Activated effector memory CD4-positive, alpha-beta T cell treated with Interleukin-2 at 50 U/mL for 16 hours (primary cell): ENCODE data around the gene DNAI2.

Experiments used
- DNase-seq: peaks from one replicate; pipeline ENCODE4 v3.0.0-alpha.2; 2020

The DNAI2 gene

DNA sequence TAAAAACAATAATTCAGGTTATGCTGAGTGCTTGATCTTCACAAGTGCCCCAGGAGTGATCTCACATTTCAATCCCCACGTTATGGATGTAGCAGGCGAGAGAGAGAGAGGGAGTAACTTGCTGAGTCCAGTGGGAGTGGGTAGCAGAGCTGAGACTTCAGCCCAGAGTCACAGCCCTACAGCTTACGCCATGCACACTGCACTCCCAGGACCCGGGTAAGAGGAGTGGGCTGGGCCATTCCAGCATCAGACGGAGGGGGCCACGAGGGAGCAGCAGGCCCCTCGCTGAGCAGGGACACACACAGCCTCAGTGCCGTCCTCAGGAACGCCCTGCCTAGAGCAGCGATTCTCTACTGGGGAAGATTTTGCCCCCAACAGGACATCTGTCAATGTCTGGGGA lies 42.2 kb downstream of the DNAI2 start:
- DNase-seq = no peak

DNA sequence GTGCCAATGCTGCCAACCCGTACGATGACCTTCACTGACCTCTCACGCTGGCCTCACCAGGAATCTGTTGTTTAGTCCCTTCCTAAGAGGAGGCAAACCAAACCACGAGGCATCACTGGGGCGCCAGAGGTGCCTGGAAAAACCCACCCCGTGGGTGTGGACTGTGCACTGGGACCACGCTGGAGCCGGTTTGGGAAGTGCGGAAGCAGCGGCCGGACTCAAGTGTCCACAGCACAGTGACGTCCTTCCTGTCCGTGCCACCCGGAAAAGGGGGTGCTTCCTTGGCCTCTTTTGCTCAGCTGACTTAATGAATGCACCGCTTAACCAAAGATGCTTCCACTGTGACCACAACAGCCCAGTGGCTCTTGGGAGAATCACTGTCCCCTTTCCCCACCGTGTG lies 43.0 kb downstream of the DNAI2 start:
- no peak for DNase-seq

DNA sequence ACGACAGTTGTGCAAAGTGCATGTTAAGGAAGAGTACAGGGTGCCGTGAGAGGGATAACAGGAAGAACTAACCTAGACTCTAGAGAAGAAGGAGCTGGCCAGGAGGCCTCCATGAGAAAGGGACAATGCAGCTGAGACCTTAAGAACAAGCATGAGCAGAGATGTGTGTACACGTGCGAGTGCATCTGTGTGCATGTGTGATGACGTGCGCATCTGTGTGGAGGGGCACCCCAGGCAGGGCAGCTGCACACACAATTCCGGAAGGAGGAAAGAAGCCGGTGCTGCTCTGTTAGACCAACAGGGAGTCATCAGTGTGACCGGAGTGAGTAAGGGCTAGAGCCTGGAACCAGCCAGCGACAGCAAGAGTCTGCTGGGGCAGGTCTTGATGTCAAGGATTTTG lies 44.4 kb downstream of the DNAI2 start:
- no peak for DNase-seq

DNA sequence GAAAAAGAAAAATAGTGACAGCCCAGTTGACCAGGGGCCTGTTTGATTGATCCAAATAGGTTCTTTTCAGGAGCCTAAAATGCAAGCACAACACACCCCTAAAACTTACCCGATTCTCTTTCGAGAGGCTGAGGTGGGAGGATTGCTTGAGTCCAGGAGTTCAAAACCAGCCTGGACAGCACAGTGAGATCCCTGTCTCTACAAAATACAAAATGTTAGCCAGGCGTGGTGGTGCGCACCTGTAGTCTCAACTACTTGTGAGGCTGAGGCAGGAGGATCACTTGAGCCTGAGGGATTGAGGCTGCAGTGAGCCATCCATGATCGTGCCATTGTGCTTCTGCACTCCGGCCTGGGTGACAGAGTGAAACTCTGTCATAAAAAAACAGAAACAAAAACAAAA lies 50.5 kb downstream of the DNAI2 start:
- DNase-seq = no peak

DNA sequence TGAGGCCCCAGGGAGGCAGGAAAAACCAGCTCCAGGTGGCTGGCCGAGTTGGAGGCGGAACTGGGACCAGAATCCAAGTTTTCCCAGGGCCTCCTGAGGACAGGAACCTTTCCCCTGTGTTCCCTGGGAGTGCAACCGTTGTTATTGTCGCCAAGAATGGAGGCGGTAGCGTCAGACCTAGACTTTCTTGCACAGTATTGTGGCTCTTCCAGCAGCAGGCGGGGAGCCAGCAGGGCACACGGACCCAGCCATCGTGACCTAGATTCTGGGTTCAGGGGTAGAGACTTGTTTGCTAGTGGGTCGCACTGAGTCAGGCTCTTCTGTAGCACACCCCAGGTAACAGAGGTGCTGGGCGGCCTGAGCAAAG lies 51.3 kb downstream of the DNAI2 start:
- no peak for DNase-seq

DNA sequence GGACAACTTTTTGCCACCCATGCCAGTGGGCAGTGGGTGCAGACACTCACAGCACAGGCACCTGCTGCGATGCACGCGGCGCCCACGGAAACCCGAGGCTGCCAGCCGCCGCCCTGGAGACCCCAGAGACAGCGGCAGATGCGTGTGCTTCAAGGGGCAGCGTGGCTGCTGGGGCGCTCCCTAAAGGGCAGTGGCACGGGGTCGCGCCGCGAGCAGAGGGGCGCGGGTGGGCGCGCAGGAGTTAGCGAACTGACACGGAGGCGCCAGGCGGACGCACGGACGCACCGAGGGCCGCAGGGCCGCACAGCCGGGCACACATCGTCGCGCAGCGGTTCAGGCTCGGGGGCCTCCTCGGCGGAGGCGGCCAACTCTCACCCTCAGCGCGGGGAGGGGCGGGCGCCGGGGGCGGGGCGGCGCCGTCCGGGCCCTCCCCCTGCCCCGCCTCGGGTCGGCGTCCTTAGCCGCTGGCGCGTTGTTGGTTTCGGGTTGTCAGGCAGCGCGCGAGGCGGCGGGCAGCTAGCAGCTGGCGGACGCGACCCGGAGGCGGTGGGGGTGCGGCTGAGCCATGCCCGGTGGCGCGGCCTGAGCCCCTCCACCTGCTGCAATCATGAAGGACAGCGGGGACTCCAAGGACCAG lies 51.8 kb downstream of the DNAI2 start, which contains the start of gene KIF19:
Gene KIF19, plus strand, starts transcription at position 484 of the 637 bp plus-strand sequence. Its CDS starts 124 bp downstream, at position 608.
- peak; percentile 54 for DNase-seq

DNA sequence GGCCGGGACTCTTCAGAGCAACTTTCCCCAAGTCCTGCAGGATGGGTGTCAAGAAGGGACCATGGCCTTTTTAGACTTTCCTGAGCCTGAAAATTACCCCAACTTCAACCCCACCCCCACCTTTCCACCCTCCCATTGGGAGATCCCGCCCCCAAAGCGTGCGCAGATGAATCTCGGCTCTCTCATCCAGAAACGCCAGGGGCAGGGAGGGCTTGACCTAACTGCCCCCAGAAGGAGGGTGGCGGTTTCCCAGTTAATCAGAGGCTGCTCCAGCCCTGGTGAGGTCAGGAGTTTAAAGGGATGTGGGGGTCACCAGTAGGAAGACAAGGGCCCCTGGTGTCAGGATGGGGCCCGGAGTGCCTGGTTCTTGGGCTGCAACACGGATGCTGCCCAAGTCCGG lies 52.5 kb downstream of the DNAI2 start:
- no peak for DNase-seq

DNA sequence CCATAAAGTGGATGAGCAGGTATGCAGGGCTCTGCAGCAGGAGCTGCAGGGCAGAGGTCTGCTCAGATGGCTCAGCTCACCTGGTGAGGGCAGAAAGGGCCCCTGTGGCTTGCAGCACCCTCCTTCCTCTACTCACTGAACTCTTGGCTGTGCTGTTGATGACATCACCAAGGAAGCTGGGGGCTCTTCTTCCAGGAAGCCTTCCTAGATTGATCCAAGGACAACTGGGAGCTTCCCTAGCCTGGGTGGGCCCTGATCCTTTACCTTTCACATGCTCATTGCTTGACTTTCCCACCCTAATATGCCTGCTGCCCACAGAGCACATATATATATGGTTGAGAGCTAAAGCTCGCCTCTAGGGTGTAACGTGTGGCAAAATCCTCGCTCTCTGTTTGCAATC lies 54.5 kb downstream of the DNAI2 start:
- DNase-seq = no peak

DNA sequence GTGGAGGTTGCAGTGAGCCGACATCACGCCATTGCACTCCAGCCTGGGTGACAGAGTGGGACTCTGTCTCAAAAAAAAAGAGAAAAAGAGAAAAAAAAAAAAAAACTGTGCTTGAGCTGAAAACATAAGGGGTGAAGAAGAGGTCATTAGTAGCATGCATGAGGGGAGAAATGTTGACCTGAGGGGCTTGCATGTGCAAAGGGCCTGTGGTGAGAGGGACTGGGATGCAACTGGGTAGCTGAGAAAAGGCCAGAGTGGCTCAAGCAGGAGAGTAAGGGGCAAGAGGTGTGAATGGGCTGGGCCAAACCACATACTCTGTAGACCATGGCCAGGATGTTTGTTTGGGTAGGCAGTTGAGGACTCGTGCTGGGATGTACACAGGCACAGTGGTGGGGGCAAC lies 55.3 kb downstream of the DNAI2 start:
- DNase-seq = no peak

DNA sequence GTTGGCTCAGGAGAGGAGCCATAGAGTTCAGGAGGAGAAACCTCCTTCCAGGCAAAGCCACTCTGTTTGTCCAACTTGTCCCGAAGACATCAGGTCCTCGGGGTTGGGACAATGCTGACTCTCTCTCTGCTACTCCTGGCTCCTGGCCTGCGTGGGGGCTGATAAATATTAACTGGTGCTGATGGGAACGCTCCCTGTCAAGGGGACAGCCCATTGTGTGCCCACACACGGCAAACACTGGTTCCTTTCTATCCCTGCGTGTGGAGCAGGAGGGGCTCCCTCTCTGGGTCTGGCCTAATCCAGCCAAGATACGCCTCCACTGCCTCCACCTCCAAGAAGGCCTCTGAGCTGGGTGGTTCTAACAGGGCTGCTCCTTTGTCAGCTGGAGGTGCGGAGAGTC lies 56.4 kb downstream of the DNAI2 start:
- DNase-seq = no peak

DNA sequence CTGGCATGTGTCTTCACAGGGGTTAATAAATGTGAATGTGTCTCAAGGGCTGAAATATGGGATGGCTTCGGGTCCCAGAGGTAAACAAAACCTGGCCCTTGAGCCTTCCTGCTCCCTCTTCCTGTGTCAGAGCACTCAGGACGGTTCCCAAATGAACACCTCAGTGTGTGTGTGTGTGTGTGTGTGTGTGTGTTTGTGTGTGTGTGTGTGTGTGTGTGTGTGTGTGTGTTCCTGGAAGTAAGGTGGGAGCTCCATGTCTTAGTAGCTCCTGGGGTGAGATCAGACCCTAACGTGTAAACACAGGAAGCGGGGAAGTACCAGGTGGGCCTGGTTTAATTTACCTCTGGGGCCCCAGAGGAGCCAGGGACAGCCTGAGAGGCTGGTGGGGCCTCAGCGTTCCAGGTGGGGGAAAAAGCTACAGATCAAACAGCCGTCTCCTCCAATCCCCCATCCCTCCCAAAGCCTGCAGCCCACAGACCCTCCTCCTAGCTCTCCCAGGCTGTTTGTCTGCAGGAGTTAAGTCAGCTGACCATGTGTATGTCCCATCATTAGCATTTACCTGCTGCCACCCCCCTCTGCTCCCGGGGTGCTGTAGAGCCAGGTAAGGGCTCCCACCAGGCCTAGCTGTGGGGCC lies 58.1 kb downstream of the DNAI2 start:
- DNase-seq = no peak

DNA sequence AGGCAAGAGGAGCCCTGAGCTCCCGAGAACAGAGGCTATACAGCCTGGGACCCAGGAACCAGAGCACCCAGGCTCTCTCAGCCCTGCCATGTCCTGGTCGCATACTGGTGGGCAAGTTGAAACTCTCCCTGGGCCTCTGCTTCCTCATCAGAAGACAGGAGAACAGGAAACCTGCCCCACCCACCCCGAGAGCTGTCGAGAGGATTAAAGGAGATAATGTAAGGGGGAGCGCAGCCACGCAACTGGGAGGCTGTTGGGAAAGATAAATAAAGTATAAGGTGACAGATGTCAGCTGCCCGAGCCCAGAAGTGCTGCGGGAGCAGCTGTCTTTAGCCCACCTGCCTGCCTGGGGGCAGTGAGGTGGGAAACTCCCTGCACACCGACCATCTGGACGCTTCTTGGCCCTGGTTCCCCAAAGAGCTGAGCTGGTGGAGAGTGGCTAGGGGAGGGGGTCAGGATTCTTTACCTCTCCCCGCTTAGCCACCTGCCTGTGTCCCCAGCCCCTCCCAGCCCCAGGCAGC lies 58.8 kb downstream of the DNAI2 start:
- no peak for DNase-seq

DNA sequence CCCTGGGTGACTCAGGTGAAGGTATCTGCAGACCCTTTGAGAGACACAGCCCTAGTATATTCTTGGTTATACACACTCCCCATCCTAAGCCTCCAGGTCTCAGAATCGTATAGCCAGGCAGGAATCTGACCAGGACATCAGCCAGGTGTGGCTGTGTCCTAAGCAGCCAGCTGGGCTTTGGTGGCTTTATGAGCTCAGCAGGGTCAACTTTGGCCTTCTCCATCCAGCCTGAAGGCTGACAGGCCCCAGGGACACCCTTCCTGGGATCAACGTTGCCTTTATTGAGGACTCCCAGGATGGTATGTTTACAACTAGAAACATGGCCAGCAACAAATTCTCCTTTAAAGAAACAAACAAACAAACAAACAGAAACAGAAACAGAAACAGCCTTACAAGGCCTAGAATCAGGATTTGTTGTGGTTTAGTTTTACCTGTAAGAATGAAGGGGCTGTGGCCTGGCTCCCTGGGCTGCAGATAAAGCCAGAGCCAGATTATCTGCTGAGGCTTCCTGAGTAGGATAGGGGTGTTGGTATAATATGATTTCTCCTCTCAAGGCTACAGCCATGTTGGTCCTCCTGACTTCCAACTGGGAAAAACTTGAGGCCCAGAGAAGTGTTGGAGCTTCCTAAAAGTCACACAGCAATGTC lies 60.5 kb downstream of the DNAI2 start:
- DNase-seq = no peak

DNA sequence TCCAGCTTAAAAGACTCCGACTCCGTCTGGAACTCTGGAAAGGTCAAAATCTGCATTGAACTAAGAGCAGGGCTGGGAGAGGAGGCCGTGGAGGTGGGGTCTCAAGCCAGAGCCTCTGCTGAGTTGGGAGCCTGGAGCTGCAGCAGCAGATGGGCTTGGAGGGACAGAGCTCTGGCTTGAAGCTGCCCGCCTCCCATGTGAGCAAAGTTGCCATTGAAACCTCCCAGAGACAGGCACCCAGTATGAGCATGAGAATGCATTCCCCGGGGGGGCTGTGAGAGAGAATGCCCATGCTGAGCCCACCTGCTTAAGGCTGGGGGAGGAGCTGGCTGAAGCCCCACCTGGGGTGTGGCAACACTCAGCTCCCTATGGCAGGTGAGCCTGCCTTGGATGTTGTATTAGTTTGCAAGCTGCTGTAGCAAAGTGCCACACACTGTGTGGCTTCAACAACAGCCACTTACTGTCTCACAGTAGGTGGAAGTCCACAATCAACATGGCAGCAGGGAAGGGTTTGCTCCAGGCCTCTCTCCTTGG lies 61.6 kb downstream of the DNAI2 start:
- no peak for DNase-seq

DNA sequence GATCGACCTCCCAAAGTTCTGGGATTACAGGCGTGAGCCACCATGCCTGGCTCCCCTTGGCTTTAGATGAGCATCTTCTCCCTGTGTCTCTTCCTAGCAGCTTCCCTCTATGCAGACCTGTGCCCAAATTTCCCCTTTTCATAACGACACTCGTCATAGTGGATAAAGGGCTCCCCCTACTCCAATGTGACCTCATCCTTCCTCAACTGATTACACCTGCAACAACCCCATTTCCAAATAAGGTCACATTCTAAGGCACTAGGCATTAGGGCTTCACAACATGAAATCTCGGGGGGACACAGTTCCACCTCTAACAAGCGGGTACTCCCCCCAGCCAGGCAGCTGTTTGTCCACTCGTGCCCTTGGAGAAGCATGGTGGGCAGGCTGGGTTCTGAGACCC lies 62.3 kb downstream of the DNAI2 start:
- no peak for DNase-seq

DNA sequence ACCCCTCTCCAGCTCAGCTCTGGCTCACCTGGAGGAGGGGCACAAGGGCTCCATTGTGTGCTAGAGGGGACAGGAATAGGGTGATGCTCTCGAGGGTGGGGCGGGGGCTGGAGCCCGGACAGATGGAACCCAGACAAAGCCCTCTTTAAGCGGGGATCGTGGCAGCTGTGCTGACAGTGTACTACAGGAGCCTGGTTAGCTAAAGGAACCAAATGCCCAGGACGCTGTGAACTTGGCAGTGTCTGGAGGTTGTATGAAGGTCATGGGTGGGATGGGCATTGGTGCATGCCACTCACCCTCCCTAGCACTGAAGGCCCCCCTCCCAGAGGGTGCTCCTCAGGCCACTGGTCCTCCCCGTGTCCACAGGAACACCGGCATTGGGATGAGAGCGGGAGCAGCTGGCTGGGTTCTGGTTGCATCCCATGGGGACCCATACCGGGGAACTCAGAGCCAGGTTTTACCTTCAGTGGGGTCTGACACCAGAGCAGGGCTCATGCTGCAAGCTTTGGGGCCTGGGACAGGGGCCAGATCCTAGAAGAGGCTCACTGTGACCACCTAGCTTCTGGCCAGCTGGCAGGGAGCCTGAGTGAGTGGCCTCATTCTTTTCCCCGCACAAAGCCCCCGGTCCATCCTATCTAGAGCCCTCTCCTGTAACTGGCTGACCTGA lies 63.9 kb downstream of the DNAI2 start:
- DNase-seq = no peak

DNA sequence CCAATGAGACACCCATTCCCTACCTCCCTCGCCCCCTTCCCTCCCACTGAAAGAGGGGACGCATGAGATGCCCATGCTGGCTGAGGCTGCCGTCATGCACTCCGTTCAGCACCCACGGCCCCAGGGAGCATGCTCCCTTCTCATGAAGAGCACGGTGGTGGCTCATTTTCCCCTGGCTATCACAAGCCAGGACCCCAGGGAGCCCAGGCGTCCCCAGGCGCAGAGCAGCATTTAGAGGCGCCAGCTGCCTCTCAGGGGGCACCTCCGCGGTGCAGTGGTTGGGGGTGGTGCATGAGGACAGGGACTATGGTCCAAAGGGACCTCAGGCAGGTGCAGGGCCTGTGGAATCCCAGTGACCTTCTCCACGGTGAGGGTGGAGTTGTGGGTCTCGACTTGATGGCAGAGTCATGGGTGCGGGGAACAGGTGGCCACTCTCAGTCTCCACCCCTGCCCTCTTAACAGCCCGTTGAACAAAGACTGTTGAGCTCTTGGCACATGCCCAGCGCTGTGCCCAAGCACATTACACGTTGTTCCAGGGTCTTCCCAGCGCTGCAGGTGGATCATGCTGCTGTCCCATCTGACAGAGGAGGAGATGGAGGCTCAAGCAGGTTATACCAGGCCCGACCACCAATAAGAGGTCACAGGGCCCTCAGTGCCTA lies 65.6 kb downstream of the DNAI2 start:
- no peak for DNase-seq

DNA sequence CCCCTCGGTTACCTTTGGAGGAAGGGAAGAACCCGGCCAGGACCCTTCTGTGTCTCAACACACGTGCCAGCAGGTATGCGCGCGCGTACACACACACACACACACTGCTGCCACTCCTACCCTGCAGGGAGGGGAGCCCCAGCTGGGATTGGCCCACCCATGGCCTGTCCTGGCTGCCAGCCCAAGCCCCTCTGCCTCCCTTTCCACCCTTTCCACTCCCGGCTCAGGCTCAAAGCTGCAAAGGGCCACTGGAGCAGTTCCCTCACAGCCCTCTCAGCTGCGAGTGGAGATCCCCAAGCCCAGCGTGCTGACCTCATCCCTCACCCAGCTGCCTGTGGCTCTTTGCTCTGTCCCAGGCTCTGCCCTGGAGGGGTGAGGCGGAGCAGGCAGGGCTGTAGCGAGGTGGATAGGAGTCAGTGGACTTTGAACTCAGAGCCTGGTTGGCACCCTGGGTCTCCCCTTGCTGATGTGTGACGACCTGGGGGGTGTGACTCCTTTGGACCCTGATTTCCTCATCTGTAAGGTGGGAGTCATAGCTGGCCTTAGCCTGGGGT lies 66.5 kb downstream of the DNAI2 start:
- no peak for DNase-seq

DNA sequence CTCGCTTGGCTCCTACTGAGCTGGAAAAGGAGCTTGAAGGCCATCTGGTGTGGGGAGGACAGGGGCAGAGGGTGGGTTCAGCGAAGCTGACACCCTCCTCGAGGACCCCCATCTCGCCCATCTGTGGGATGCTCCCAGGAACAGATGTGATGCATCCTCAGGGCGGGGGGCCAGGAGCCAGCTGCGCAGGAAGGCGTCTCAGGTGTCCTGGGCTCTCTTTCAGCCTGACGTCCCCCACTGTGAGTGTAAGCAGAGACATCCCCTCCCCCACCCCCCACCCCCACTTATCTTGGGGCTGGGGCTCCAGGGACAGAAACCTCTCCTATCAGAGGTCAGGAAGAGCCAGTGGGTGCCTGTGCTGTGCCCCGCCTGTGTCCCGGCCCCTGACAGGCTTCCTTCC lies 68.2 kb downstream of the DNAI2 start:
- no peak for DNase-seq

DNA sequence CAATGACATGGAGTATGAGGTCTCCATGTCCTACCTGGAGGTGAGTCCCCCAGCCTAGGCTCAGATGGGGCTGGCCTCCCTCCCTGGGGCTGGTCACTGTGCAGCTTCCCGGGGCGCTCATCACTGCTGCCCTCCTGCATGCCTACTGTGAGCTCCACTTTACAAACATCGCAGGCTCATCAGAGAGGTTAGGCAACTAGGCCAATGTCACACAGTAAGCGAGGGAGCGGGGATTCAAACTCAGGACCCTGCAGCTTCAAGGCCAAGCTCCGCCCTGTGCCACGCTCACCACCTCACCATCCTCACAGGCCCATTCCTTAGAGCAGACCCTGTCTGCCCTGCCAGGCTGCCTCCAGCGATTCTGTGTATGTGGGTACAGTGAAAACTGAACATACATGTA lies 69.1 kb downstream of the DNAI2 start:
- no peak for DNase-seq

DNA sequence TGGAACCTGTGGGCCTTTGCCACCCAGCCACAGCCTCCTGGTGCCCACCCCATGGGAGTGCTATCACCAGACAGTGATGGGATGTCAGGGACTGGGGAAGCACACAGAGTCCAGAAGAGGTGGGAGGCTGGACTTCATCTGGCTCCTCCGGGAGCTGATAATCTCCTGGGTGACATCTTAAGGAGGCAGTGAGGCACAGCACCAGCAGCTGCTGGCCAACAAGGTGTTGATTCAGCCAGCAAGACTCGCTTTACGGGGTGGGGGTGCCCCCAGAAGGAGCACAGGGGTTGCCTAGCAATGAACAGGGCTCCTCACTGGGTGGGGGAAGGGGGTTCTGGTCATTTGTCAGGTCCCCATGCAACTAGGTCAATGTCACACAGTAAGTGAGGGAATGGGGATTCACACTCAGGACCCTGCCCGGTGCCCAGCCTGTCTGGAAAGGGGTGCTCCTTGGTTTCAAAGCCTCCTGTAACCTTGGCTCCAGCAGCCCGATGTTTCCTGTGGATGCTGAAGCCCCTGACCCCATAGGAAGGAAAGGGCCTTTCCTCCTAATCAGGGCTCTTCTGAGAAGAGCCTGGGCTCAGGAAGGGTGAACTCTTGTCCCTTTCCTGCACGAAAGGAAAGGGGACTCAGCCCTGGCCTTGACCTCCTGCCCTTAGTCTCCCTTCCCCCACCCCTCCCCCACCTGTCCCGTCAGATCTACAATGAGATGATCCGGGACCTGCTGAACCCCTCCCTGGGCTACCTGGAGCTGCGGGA lies 69.7 kb downstream of the DNAI2 start:
- no peak for DNase-seq

DNA sequence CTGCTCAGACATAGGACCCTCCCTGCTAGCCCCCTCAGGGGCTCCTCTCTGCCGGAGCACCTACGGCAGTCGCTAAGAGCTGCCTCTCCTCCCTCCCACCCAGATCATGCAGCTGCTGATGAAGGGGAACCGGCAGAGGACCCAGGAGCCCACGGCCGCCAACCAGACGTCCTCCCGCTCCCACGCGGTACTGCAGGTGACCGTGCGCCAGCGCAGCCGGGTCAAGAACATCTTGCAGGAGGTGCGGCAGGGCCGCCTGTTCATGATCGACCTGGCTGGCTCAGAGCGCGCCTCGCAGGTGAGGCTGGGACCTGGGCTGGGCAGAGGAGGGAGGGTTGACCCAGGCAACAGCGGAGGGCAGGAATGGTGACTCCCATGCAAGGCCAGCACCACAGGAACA lies 70.6 kb downstream of the DNAI2 start:
- DNase-seq = no peak
